NT2/D1 (cell line): Measurements from ENCODE around the gene DLX6.

Source experiments
- DNase-seq: peaks from one replicate; pipeline ENCODE4 v3.0.0-alpha.2; 2011; ENCODE audit warnings: low read depth, low spot score
- H3K27me3 ChIP-seq: 2 replicates; pipeline ENCODE4 v1.6.0; 2011; ENCODE audit warnings: mild to moderate bottlenecking; ENCODE audit not compliant: insufficient read length, insufficient read depth
- H3K36me3 ChIP-seq: 2 replicates; pipeline ENCODE4 v1.6.1; 2011; ENCODE audit warnings: mild to moderate bottlenecking, low read length, mixed read lengths; ENCODE audit not compliant: insufficient read depth, insufficient read length
- H3K4me1 ChIP-seq: 2 replicates; pipeline ENCODE4 v1.5.1; 2011; ENCODE audit not compliant: insufficient read depth, insufficient read length
- H3K4me3 ChIP-seq: 2 replicates; pipeline ENCODE4 v1.5.1; 2011; ENCODE audit warnings: low read depth; ENCODE audit not compliant: insufficient read length
- H3K9ac ChIP-seq: 2 replicates; pipeline ENCODE4 v1.6.0; 2011; ENCODE audit warnings: low read depth; ENCODE audit not compliant: insufficient read length
- H3K9me3 ChIP-seq: 2 replicates; pipeline ENCODE4 v1.5.1; 2011; ENCODE audit warnings: mild to moderate bottlenecking, low read length; ENCODE audit not compliant: insufficient read depth
- SUZ12 ChIP-seq: IDR thresholded peaks from 2 replicates; pipeline ENCODE4 v1.6.1; 2011; ENCODE audit not compliant: insufficient read length, insufficient read depth; ENCODE audit errors: extremely low read depth
- YY1 ChIP-seq: IDR thresholded peaks from 2 replicates; pipeline ENCODE4 v1.6.1; 2011; ENCODE audit not compliant: insufficient read length, insufficient read depth
- ZNF274 ChIP-seq: IDR thresholded peaks from 2 replicates; pipeline ENCODE4 v1.6.1; 2011; ENCODE audit warnings: mild to moderate bottlenecking, low read depth, low read length

DLX6 gene

DNA sequence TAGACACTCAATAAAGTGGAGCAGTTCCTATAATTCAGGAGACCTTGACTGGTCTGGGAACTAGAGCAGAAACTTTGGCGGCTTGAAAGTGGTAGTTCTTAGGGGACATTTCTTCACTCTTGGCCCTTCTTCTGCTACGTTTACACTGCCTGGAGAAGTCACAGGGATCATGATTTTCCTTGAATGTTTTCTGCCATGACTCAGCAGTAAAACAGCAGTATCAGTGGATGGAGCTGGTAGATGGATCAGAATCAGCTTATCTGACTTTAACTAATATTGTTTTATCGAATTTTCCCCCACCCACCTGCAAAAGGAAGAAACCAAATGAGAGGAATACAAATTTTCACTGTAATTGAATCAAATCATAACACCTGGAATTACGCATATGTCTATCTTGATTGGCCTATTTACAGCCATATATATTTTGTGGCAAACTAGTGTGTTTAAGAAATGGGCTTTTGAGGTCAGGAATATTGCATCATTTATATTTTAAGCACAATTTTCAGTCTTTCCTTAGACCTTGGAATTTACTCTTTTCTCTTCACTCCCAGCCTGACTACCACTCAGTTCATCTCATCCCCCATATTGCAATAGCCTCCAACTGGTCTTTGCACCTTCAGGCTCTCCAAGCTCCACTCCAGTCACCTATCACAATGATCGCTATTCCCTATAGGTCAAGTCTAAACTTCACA is 34.2 kb downstream of the DLX6 start:
- no peak overlapping the region for H3K4me3 ChIP-seq

DNA sequence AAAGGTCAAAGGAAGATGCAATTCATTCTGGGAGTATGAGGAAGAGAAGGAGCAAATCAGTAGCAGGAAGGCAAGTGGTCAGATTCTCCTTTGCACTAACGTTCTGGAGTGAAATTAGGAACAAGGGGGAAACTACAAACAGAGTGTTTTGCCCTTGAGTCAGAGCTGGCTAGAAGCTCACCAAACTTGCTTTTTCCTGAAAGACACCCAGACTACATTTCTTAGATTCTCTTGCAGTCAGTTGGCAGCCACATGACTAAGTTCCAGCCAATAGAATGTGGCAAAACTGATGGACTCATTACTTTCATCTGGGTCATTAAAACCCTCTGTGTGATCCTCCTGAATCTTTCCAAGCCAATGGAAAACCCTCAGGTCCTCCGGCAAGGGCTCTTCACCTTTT is 37.9 kb downstream of the DLX6 start:
- no peak overlapping the region for H3K9ac ChIP-seq

More for the DNA sequence above, 34.2 kb downstream of the DLX6 start:
- no peak for DNase-seq
- no peaks in the 10 kb centered on the region for H3K36me3 ChIP-seq
- H3K27me3 ChIP-seq, result no peaks in the 10 kb centered on the region
- H3K4me1 ChIP-seq, result no peaks in the 10 kb centered on the region
- H3K9me3 ChIP-seq, result no peaks in the 10 kb centered on the region
- H3K9ac ChIP-seq, result no peak overlapping the region
- TF ChIP-seq YY1 (no peak), SUZ12 (no peak), ZNF274 (no peak)

More for the DNA sequence above, 37.9 kb downstream of the DLX6 start:
- TF ChIP-seq SUZ12 (no peak), YY1 (no peak), ZNF274 (no peak)
- Histone ChIP-seq H3K27me3 (no peaks in the 10 kb centered on the region), H3K4me3 (no peak overlapping the region), H3K4me1 (no peaks in the 10 kb centered on the region), H3K36me3 (no peaks in the 10 kb centered on the region), H3K9me3 (no peaks in the 10 kb centered on the region)
- DNase-seq, result no peak
